Activated naive CD4-positive, alpha-beta T cell (primary cell): Measurements from ENCODE around the gene MED13L.
"Not testable (repeated sequence)": the region's sequence is repeated elsewhere in the genome, so short reads cannot be mapped to it uniquely, and the experiment has no call there.

Source experiments
- DNase-seq, 4 experiments: peaks; one replicate each; lab custom pipeline; 2025; lab: John Stamatoyannopoulos, UW

The MED13L gene

GRCh38 chr12:116055895-116056607 lies 221.4 kb downstream of the MED13L start:
- DNase-seq, result no peak

DNA sequence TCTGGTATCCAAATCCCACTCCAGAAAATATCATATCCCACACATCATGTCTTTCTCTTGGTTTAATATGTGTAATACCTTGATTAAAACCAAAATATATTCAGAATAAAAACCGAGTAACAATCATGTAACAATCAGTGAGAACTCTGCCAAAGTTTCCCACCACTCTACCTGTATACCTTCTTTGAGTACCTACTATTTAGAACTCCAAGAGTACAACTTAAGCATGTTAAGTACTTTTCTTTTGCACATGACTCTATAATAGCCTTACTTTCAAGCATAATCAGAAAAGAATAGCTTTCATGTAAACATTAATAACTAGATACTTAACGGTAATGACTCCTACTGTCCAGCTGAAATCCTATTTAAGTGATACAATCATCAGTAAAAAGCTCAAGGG lies 223.2 kb downstream of the MED13L start:
- DNase-seq, result no peak

DNA sequence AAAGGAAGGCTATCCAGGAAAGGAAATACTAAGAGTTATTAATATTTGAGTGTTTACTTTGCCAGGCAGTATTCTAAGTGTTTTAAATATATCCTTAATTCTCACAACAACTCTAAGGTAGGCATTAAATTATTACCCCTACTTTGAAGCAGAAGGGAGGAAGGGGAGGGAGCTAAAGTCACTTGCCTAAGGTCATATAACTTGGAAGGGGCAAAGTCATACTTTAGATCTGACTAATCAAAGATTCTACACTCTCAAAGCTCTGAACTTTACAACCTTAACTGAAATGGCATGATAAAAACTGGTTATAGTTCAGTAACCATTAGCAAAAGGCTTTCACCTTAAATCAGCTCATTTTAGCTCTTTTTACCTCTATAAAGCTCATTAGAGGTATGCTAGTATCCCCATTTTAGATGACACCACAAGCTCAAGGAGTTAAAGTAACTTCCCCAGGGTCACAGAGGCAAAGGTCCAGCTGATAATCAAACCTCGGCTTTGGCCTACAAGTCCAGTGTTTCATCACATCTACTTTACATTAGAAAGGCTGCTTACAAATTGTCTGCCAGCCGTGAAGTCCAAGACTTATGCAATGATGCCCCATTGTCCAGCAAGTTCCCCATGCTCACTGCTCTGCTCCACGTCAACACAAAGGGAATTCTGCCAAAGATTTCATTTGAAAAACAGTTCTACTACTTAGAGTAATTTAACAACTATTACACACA lies 223.9 kb downstream of the MED13L start:
- DNase-seq, result no peak

GRCh38 chr12:116050275-116050674 lies 227.2 kb downstream of the MED13L start:
- DNase-seq, result no peak

GRCh38 chr12:116048879-116049278 lies 228.6 kb downstream of the MED13L start:
- no peak for DNase-seq

DNA sequence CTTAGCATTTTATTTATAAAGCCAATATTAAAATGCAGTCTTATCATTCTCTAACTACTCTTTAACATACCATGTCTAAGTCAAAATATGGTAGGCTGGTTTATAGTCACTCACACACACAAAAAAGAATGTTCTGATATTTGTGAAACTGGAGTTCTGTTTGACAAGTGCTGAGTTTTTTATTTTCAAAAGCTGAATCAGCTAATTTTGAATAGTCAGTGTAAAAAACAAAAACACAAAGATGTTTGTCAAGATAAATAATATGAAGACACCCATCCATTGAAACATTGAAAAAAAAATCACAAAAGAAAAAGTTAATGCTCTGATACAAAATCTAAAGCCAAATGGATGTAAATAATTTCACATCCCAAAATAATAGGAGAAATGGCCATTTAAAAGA lies 231.5 kb downstream of the MED13L start:
- DNase-seq, result no peak

GRCh38 chr12:116045150-116045549 lies 232.3 kb downstream of the MED13L start:
- no peak for DNase-seq

DNA sequence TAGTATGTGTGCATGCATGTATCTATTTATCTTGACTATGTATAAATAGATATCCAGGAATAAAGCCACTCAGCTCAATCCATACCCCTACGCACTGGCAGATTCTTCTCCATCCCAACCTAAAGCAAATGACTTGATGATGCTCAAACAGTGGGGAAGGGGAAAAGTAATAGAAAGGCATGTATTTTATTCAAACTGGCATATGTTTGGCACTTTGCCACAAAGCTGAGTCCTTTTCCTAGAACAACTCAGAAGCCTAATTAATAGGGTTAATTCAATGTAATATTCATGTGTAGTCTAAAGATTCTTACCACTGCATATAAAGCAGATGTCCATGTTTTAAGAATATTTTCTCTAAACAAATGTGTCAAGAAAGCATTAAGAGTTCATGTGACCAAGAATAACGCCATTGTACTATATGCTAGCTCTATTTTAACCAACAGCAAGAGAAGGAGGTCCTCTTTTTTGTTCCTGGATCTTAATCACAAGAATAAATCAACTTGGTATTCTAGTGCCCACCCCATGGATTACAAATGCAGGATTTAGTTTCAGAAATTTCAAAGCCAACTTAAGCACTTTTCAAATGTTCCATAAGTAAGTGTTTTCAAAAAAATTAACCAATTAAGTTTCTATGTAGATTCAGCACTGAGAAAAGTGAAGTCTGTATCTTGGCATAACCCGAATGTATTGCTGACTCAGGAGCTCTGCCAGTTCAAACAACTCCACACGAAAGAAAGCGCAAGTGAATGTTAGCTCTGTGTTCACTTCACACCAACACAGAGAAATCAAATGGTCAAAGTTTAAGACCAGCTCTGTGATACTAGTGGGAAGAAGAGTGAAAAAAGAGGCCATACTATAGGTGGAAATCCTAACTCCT lies 233.6 kb downstream of the MED13L start:
- DNase-seq, result no peak

DNA sequence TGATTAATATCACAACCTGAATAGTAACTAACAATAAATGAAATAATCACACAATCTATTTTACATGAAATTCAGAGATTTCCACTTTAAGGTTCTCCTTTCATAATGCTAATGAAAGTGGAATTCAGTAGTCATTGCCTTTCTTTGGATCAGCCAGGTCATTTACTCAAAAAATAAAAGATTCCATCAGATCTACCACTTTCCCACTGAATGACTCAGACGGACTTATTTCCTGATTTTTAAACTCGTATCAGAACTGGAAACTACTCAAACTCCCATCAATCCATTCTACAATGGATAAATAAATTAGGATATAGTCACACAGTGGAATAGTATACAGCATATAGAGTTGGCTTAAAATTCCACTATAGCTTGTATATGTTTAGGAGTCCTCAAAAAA lies 237.1 kb downstream of the MED13L start:
- DNase-seq, result no peak

GRCh38 chr12:116039081-116039480 lies 238.4 kb downstream of the MED13L start:
- DNase-seq, result no peak

- no peak for DNase-seq
Observed at GRCh38 chr12:116037941-116038837, 239.3 kb downstream of the MED13L start.

DNA sequence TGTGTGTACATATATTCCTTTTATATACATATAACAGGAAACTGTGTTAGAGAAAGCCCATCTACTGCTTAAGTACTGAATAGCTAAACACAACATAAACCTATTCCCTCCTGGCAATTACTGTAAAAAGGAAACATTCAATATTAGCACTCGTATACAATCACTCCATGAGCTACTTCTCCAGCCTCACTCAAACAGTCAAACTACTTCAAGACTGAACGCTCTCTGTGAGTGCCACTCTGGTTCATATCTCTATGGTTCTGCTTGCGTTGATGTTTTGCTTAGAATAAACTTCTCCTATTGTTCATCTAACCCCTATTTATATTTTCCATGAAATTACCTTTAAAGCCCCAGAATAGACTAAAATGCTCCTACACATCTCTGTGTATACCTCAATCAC lies 243.7 kb downstream of the MED13L start:
- no peak for DNase-seq

- not testable (repeated sequence) for DNase-seq
Observed at GRCh38 chr12:116031624-116032023, 245.9 kb downstream of the MED13L start.

- DNase-seq, result no peak
Observed at GRCh38 chr12:116028619-116029018, 248.9 kb downstream of the MED13L start.

- DNase-seq, result no peak
Observed at GRCh38 chr12:116027551-116027821, 250.0 kb downstream of the MED13L start.

GRCh38 chr12:116026768-116027550 lies 250.5 kb downstream of the MED13L start:
- DNase-seq, result no peak

- DNase-seq, result no peak
Observed at GRCh38 chr12:116026346-116026745, 251.1 kb downstream of the MED13L start.

DNA sequence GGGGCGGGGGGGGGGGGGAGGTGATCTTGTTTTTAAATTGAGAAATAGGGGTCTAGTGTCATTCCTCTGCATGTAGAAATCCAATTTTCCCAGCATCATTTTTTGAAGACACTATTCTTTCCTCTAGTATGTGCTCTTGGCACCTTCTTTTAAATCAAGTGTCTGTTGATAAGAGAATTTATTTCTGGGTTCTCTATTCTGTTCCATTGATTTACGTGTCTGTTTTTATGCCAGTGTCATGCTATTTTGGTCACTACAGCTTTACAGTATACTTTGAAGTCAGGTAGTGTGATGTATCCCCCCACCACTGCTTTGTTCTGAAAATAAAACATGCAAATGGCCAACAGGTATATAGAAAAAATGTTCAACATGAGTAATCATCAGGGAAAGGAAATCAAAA lies 252.7 kb downstream of the MED13L start:
- DNase-seq, result no peak

DNA sequence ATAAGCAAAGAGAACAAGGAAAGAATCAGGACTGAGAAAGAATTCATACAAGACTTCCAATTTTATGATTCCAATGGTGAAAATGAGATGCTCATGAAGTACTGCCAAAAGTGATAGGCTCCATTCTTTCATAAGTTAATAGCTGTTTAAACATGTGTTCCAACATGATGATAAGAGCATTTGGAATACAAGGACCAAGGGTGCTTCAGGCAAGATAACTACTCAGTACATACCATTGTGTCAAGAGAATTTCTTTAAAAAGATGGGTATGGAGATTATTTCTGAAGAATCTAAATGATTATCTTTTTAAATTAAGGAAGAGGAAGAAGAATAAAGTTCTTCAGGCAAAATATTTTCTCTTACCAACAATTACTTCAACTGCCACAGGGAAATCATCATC lies 258.1 kb downstream of the MED13L start:
- DNase-seq, result no peak

GRCh38 chr12:116018282-116018681 lies 259.2 kb downstream of the MED13L start:
- DNase-seq, result no peak

DNA sequence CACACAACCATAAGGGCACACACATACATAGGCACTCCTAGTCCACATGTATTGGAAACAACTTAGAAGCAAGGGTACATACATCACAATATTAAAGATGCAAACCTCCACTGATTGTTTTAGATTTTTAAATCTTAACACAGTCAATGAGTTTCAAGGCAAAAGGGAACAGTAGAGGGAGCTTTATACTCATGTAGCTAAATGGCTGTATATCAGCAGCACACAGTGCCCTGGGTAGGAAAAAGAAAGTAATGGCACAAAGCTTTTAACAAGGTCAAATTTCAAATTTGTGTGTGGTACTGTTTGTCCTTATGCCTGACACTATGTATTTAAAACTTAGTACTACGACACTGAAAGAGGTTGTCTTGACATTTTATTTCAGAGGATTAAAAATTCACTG lies 262.0 kb downstream of the MED13L start:
- DNase-seq, result no peak
